Smooth muscle cell of the brain vasculature (primary cell): ENCODE results near the gene ZNF862.

Experiments used
- DNase-seq: peaks from one replicate; pipeline ENCODE4 v3.0.0-alpha.2; 2012; ENCODE audit warnings: low read depth, low spot score

ZNF862 gene

DNA sequence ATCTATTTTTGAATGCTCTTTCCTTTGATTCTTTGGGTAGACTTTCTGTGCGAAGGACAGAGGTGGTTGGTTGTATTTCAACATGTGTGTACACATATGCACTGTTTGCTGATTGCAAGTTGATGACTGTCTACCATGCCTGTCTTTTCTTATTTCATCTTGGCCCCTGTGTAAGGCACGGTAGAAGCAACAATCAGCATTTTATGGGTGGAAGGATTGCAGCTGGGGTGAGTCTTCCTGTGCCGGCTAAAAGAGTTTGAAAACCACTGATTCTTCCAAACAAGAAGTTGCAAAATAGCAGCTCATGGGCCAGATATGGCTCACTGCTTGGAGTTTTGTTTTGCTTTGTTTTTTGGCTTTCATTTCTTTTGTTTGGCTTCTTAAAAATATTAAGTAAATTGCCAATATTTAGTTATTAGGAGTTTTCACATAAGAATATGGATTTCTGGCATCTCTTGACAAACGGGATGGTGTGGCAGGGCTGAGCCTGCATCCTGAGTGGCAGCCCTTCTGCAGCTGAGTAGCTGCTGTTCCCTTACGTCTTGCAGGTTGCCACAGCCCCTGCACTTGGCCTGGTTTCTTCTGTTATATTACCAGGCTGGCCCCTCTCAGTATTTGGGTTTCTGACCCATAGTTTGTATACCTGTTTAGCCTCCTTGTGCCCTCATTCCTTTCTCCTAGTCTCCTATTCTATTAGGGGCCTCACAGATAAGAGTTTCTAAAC lies 7.2 kb downstream of the ZNF862 start:
- no peak for DNase-seq

DNA sequence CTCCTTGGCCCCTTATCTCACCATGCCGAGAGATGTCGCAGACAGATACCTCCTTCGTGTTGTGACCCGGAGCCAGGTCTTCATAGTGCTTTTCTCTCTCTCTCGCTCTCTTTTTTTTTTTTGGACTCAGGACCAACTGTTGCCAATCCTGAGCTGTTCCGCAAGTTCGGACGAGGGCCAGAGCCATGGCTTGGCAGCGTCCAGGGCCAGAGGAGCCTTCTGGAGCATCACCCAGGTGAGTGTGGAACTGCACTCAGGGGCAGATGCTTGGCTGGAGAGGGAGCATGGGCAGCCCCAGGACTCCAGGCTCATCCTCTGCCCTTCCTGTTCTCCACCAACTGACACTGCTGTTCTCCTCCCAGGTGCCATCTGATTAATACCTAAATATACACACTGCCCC lies 7.8 kb downstream of the ZNF862 start:
- DNase-seq: no peak

- no peak for DNase-seq
Measured at GRCh38 chr7:149846436-149847046, 8.4 kb downstream of the ZNF862 start.

GRCh38 chr7:149849174-149849573 lies 11.0 kb downstream of the ZNF862 start:
- no peak for DNase-seq

GRCh38 chr7:149850007-149850594 lies 11.9 kb downstream of the ZNF862 start:
- no peak for DNase-seq

- DNase-seq: no peak
Measured at GRCh38 chr7:149850716-149851115, 12.5 kb downstream of the ZNF862 start.

GRCh38 chr7:149851449-149851848 lies 13.3 kb downstream of the ZNF862 start:
- DNase-seq: no peak

- DNase-seq: no peak
Measured at GRCh38 chr7:149853157-149853556, 15.0 kb downstream of the ZNF862 start.

DNA sequence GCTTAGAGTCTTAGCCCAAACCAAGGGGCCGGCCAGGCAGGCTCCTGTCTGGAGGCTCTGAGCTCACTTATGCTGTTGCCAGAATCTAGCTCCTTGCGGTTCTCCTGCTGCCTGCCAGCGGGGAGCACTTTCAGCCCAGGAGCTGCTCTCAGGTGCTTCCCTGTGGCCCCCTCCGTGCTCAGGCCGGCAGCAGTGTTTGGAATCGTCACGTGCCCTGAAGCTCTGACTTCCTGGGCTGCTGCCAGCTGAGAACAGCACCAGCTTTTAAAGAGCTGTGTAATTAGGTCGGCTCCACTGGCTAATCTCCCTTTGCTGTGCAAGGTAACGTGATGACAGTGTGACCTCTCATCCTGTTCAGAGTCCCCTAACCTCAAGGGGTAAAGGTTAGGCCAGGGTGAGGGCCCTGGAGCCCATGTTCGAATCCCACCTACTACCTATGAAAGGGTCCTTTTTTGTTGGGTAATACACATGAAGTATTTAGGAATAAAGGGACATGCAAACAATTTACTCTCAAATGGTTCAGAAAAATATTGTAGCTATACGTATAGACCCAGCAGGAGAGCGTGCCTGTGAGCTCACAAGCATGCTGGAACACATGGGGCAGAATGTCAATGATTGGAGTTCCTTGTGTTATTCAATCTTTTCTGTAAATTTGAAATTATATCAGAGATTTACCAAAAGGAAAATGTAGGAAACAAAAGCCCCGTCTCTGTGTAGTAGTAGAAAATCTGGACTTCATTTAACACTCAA lies 16.6 kb downstream of the ZNF862 start:
- no peak for DNase-seq

- peak; percentile 85 for DNase-seq
Measured at GRCh38 chr7:149855361-149856305, 17.5 kb downstream of the ZNF862 start.

DNA sequence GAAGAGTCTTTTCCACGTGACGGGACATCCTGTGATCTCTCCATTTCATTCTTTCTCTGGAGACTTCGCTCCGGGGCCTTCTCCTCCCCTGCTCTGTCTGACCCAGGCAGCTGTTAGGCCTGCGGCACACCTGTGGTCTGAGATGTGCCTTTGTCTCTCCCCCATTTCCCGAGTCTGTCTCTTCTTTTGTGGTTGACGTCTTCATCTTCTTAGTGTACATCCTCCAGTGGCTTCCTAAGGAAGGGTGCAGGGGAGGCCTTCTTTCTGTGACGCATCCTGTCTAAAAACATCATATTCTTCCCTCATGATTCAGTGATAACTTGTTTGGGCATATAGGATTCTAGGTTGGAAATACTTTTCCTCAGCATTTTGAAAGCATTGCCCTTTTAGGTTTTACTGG lies 18.4 kb downstream of the ZNF862 start:
- no peak for DNase-seq

GRCh38 chr7:149859369-149859768 lies 21.2 kb downstream of the ZNF862 start:
- DNase-seq: no peak

DNA sequence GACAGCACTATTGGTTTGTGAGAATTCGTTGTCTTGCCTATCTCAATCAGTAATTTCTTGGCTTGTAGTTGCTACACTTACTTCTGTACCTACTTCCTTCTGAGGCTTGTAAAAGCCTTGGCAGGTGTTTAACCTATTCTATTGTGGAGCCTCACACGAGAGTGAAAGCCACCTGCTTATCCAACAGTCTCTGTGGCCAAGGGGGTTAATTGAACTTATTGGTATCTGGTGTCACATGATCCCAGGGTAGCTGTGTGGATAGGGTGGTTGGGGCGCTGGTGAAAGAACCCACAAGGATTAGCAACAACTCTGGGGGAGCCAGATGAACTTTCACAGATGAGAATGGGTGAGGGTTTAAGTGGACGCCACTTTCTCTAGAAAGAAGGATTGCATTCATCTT lies 21.7 kb downstream of the ZNF862 start:
- no peak for DNase-seq

GRCh38 chr7:149860821-149861727 lies 22.9 kb downstream of the ZNF862 start:
- DNase-seq: no peak

GRCh38 chr7:149861728-149862045 lies 23.5 kb downstream of the ZNF862 start:
- DNase-seq: no peak

DNA sequence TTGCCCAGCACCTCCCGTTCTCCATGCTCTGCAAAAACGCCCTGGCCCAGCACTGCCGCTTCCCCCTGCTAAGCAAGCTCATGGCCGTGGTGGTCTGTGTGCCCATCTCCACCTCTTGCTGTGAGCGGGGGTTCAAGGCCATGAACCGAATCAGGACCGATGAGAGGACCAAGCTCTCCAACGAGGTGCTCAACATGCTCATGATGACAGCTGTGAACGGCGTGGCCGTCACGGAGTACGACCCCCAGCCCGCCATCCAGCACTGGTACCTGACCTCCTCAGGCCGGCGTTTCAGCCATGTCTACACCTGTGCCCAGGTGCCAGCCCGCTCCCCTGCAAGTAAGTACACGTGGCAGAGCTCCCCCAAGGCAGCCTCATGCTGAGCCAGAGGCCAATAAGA lies 24.0 kb downstream of the ZNF862 start:
- no peak for DNase-seq

GRCh38 chr7:149863500-149863899 lies 25.3 kb downstream of the ZNF862 start:
- DNase-seq: no peak

DNA sequence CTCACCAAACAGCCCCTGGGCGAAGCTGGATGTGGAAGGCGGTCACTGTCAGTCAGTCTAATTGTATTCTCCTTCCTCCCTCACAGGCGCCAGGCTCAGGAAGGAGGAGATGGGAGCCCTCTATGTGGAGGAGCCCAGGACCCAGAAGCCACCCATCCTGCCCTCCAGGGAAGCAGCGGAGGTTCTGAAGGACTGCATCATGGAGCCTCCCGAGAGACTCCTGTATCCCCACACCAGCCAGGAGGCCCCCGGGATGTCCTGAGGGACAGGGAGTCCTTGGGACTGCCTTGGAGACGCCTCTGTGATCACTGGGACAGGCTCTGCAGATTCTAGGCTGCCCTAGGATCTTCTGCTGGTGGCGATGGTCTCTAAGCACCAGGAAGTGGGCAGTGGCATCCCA lies 25.8 kb downstream of the ZNF862 start:
- DNase-seq: no peak

DNA sequence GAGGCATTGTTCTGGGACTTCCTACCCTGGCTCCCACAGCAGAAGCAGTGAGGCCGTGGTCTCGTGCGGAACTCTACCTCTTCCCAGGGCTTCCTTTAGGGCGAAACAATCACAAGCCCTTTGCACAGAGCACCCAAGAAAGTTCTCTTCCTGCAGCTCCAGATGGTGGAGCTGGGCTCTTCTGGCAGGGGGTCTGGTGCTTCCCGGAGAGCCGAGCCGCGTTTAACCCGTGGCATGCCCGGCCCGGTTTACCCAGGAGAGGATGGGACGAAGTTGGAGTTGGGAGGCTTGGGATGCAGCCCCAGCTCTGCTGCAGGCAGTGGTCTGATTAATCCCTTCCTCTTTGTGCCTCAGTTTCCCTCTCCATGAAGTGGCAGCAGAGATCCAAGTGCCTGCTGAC lies 26.6 kb downstream of the ZNF862 start:
- DNase-seq: no peak

GRCh38 chr7:149865437-149865836 lies 27.3 kb downstream of the ZNF862 start:
- DNase-seq: no peak
